HepG2 (cell line): ENCODE measurements around the gene RABGAP1L. TPM values are rescaled to one million over a fixed set of nuclear protein-coding genes. Genes with fewer than 3 reads are reported as not detected.

Experiments used
- AHR ChIP-seq: IDR thresholded peaks from 2 replicates; pipeline ENCODE4 v1.6.1; 2018; ENCODE audit warnings: missing genetic modification reagents, missing compliant biosample characterization
- ATF4 ChIP-seq, 2 experiments: fragments of 450-650 bp in 1 of 2; sonication (generic) in 1 of 2; formaldehyde crosslinking; IDR thresholded peaks; 2 replicates each; pipeline versions ENCODE4 v1.5.0 to v1.8.0; 2020 to 2022; ENCODE audit warnings: mild to moderate bottlenecking in 1 of 2, missing genetic modification reagents in 1 of 2
- CCAR2 ChIP-seq: fragments of 200-400 bp; formaldehyde crosslinking; optimal IDR thresholded peaks from 2 replicates; pipeline ENCODE3; 2018; ENCODE audit warnings: low read depth, mild to moderate bottlenecking, low read length, moderate library complexity
- EZH2 ChIP-seq: conservative IDR thresholded peaks from 2 replicates; pipeline ENCODE4 v1.6.1; 2012; ENCODE audit warnings: mild to moderate bottlenecking, low read depth, low read length, moderate library complexity
- HMGXB4 ChIP-seq, 2 experiments: sonication (generic) in 1 of 2; formaldehyde crosslinking in 1 of 2; IDR thresholded peaks; 2 replicates each; pipeline versions ENCODE4 v1.4.0 to v1.6.1; 2018 to 2020; ENCODE audit warnings: missing genetic modification reagents in 2 of 2, borderline replicate concordance in 1 of 2, low read depth in 1 of 2, mild to moderate bottlenecking in 1 of 2, missing biosample characterization in 1 of 2
- IRF9 ChIP-seq: sonication (generic); formaldehyde crosslinking; IDR thresholded peaks from 2 replicates; pipeline ENCODE4 v1.8.0; 2022; ENCODE audit warnings: missing genetic modification reagents, mild to moderate bottlenecking, borderline replicate concordance
- MATR3 ChIP-seq: sonication (generic); formaldehyde crosslinking; IDR thresholded peaks from 2 replicates; pipeline ENCODE4 v1.4.0; 2020; ENCODE audit warnings: missing genetic modification reagents
- MAX ChIP-seq: IDR thresholded peaks from 2 replicates; pipeline ENCODE4 v1.6.1; 2012; ENCODE audit warnings: inconsistent platforms
- MBNL3 ChIP-seq: fragments of 250-450 bp; sonication (Bioruptor Pico); conservative IDR thresholded peaks from 2 replicates; pipeline ENCODE4 v1.8.0; 2022; ENCODE audit warnings: mild to moderate bottlenecking, inconsistent platforms
- PRPF4 ChIP-seq: fragments of 200-400 bp; formaldehyde crosslinking; IDR thresholded peaks from 2 replicates; pipeline ENCODE4 v1.6.1; 2016; ENCODE audit warnings: low read length, low read depth; ENCODE audit not compliant: poor library complexity, severe bottlenecking
- RFXAP ChIP-seq: sonication (generic); formaldehyde crosslinking; IDR thresholded peaks from 2 replicates; pipeline ENCODE4 v1.4.0; 2020; ENCODE audit warnings: missing genetic modification reagents, borderline replicate concordance
- SALL1 ChIP-seq: sonication (generic); formaldehyde crosslinking; IDR thresholded peaks from 2 replicates; pipeline ENCODE4 v1.8.0; 2022; ENCODE audit warnings: mild to moderate bottlenecking, missing genetic modification reagents
- SMAD1 ChIP-seq: sonication (generic); formaldehyde crosslinking; IDR thresholded peaks from 2 replicates; pipeline ENCODE4 v1.4.0; 2020; ENCODE audit warnings: missing genetic modification reagents, low read depth, mild to moderate bottlenecking, borderline replicate concordance
- TEAD3 ChIP-seq: optimal IDR thresholded peaks from 2 replicates; pipeline ENCODE3; 2016; ENCODE audit warnings: borderline replicate concordance
- TOE1 ChIP-seq: sonication (generic); formaldehyde crosslinking; IDR thresholded peaks from 2 replicates; pipeline ENCODE4 v1.4.0; 2020; ENCODE audit warnings: mild to moderate bottlenecking, missing genetic modification reagents
- ZBTB42 ChIP-seq: sonication (generic); formaldehyde crosslinking; IDR thresholded peaks from 2 replicates; pipeline ENCODE4 v1.5.0; 2020; ENCODE audit warnings: mild to moderate bottlenecking, missing genetic modification reagents
- ZNF205 ChIP-seq: IDR thresholded peaks from 2 replicates; pipeline ENCODE4 v1.6.1; 2018; ENCODE audit warnings: missing biosample characterization, missing genetic modification reagents
- ZNF292 ChIP-seq: sonication (generic); formaldehyde crosslinking; IDR thresholded peaks from 2 replicates; pipeline ENCODE4 v1.8.1; 2022; ENCODE audit warnings: mild to moderate bottlenecking, low read depth, missing genetic modification reagents, borderline replicate concordance
- ZNF367 ChIP-seq: sonication (generic); formaldehyde crosslinking; IDR thresholded peaks from 2 replicates; pipeline ENCODE4 v1.4.0; 2020; ENCODE audit warnings: missing genetic modification reagents, borderline replicate concordance
- polyA plus RNA-seq, 8 experiments: library from polyadenylated mRNA; depleted of rRNA in 3 of 8; stranded (reverse) in 7 of 8; unstranded in 1 of 8; fragments of >200 nt; fragmentation: Illumina TruSeq in 4 of 8; extraction: Trizol in 4 of 8; gene quantifications; 2 replicates each; pipeline versions ENCODE4 v1.2.1 to v1.2.3, GENCODE V29; 2011 to 2016; ENCODE audit warnings: low read depth in 4 of 8, missing spikeins in 1 of 8, mixed read lengths in 1 of 8; ENCODE audit not compliant: insufficient read depth in 1 of 8
- total RNA-seq, 5 experiments: library from RNA; depleted of rRNA; stranded (reverse); fragments of >200 nt; fragmentation: Illumina TruSeq; extraction: Trizol; gene quantifications; 2 replicates each; pipeline ENCODE4 v1.2.3, GENCODE V29; 2016; ENCODE audit warnings: low read depth in 1 of 5
- TF ChIP-seq, protein P1 (sequence below): sonication (generic); formaldehyde crosslinking; IDR thresholded peaks from 2 replicates; pipeline ENCODE4 v1.4.0; 2020; ENCODE audit warnings: missing genetic modification reagents, borderline replicate concordance

Gene RABGAP1L
- total and polyA plus RNA-seq, 2 of the 13 experiments (the other 11 are each of a cell fraction or from before 2014, with no cell fraction given) = 7.9 to 22.6 TPM

GRCh38 chr1:174696026-174696821 lies 536.9 kb downstream of the RABGAP1L start (continued):
- TF ChIP-seq MAX (0 out of 2 replicates have a peak, but pooled peaks have one; percentile 14), TOE1 (CRISPR knock-in tag) (no peak), SMAD1 (no peak), ZBTB42 (CRISPR knock-in tag) (no peak), ATF4 (CRISPR knock-in tag; IDR thresholded peaks at IDR 0.05) (no peak), SALL1 (peak; percentile 12), IRF9 (no peak), ZNF292 (CRISPR knock-in tag) (peak; percentile 80; the same call in 1 of the 2 replicates), HMGXB4 (CRISPR knock-in tag; IDR thresholded peaks at IDR 0.05; ENCODE audit: borderline replicate concordance in 1 of 2, low read depth in 1 of 2) (no peak), TEAD3 (peak; percentile 23), EZH2 (no peak), CCAR2 (no peak), MBNL3 (CRISPR knock-in tag) (no peak), MATR3 (no peak), PRPF4 (no peak), RFXAP (no peak), ZNF205 (CRISPR knock-in tag) (no peak), AHR (CRISPR knock-in tag) (no peak), ZNF367 (no peak)
- TF ChIP-seq, protein P1, sequence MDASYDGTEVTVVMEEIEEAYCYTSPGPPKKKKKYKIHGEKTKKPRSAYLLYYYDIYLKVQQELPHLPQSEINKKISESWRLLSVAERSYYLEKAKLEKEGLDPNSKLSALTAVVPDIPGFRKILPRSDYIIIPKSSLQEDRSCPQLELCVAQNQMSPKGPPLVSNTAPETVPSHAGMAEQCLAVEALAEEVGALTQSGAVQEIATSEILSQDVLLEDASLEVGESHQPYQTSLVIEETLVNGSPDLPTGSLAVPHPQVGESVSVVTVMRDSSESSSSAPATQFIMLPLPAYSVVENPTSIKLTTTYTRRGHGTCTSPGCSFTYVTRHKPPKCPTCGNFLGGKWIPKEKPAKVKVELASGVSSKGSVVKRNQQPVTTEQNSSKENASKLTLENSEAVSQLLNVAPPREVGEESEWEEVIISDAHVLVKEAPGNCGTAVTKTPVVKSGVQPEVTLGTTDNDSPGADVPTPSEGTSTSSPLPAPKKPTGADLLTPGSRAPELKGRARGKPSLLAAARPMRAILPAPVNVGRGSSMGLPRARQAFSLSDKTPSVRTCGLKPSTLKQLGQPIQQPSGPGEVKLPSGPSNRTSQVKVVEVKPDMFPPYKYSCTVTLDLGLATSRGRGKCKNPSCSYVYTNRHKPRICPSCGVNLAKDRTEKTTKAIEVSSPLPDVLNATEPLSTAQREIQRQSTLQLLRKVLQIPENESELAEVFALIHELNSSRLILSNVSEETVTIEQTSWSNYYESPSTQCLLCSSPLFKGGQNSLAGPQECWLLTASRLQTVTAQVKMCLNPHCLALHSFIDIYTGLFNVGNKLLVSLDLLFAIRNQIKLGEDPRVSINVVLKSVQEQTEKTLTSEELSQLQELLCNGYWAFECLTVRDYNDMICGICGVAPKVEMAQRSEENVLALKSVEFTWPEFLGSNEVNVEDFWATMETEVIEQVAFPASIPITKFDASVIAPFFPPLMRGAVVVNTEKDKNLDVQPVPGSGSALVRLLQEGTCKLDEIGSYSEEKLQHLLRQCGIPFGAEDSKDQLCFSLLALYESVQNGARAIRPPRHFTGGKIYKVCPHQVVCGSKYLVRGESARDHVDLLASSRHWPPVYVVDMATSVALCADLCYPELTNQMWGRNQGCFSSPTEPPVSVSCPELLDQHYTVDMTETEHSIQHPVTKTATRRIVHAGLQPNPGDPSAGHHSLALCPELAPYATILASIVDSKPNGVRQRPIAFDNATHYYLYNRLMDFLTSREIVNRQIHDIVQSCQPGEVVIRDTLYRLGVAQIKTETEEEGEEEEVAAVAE (CRISPR knock-in tag) = 0 out of 2 replicates have a peak, but pooled peaks have one; percentile 23
